ENCODE measurements around the gene HOXA4. TPM values are rescaled to one million over a fixed set of nuclear protein-coding genes. Genes with fewer than 3 reads are reported as not detected.
A peak's percentile ranks its signal among the peaks of the same experiment; 100 is the strongest.

Gene HOXA4
- polyA plus RNA-seq, 6 donors from 2014 or later, result not detected

DNA sequence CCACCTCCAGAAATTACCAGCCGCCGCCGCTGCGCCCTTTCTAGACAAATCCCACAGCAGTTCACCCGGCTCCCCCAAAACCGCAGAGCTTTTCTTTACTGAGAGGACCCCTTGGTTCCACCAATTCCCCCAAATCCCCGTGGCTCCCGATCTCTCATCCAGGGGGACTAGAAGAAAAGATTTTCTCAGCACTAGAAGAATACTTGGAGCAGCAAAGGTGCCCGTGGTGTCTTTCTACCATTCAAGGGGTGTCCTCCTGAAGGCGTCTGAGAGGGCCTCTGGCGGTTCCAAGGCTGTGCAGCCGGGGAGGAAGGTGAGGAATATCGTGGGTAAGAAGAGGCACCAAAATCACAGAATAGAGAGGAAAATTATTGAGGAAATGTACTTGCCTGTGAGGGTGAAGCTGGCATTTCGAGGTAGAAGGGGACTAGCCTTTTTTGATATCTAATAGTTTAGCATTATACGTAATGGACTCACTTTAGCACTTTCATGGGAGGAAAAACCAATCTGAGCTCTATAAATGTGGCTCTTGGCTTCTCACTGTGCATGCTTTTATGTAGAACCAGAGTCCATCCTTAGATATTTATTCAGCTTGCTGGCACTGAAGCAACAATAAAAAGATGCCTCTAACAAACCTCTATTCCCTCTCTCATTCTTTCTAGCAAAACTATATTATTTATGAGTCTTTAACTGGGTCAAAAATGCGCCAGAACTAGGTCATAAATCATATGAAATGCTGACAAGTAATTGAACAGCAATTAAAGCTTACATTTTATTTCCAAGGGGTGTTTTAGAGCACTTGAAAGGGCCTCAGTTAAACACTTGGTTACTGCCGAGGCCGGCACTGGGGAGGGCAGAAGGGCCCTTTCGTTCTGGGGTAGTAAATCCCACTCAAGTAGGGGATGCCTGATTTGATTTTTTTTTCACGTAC is 14.3 kb downstream of the HOXA4 start:
- Mint-ChIP-seq H3K9me3 (no peaks in the 10 kb centered on the region), H3K27ac (no peak overlapping the region), H3K27me3 (peaks cover 0 to 35% (median 7%) of the 10 kb centered on the region in 3 donors), H3K4me1 (no peaks in the 10 kb centered on the region), H3K4me3 (no peak overlapping the region), H3K36me3 (no peaks in the 10 kb centered on the region)
- ATAC-seq (ENCODE audit: low read depth in 2 of 2) (no peak), DNase-seq (no peak)

DNA sequence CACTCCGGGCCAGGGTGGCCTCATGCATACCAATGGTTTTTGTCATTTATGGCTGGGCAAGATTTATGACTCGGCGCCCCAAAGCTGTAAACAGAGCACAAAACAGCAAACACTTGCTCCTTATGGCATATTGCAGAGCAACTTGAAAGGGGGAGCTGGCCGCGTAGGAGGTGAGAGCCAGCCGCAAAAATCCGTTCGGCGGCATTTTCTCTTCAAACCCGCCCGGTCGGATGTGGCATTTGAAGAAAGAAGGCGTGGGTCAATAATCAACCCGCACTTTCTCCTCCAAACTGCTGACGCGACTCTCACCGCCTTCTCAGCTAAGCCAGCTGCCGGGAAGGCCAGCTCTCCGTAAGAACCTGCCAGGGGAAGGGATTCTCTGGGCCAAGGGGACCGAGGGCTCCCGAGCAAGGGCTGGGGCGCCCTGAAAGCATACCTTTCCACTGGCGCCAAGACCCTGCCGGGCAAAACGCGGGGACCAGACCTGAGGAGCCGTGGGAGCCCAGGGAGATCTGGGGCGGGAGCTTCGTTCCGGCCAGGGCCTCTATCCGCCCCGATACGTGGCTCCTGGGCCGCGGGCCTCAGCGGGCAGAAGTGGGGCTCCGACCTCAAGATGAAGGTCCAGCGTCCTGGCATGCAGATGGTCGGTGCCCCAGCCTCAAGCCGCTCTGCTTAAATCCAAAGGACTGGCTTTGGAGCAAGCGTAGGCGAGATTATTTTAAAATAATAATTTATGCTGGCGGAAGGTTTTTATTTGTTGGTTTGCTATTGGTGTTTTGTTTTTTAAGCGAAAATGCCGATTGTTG is 15.1 kb downstream of the HOXA4 start:
- Mint-ChIP-seq H3K27me3 (peaks cover 0 to 41% (median 7%) of the 10 kb centered on the region in 3 donors), H3K36me3 (no peaks in the 10 kb centered on the region), H3K4me3 (no peak overlapping the region), H3K4me1 (no peaks in the 10 kb centered on the region), H3K27ac (peak overlapping the region in 1 of 6 donors; percentile 63), H3K9me3 (no peaks in the 10 kb centered on the region)
- DNase-seq, result no peak
- ATAC-seq (ENCODE audit: low read depth in 2 of 2), result no peak

DNA sequence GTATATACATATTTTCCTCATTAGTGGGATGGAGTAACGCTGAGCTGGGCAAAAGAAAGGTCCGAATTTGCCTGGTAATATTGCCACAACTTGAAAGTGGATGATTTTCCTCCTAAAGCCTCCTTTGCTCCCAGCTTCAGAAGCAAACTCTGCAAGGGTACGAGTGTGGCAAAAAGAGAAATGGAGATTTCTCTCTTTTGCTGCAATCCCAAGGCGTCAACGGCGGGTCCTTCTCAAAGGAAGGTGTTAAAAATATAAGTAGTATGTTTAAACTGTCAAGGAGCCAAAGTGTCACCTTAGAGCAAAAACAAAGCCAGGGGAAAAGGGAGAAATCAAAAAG is 15.7 kb downstream of the HOXA4 start:
- Mint-ChIP-seq H3K4me1 (no peaks in the 10 kb centered on the region), H3K27me3 (peaks cover 0 to 44% (median 7%) of the 10 kb centered on the region in 3 donors), H3K9me3 (no peaks in the 10 kb centered on the region), H3K36me3 (no peaks in the 10 kb centered on the region), H3K27ac (no peak overlapping the region), H3K4me3 (no peak overlapping the region)
- no peak for DNase-seq
- no peak for ATAC-seq (ENCODE audit: low read depth in 2 of 2)

DNA sequence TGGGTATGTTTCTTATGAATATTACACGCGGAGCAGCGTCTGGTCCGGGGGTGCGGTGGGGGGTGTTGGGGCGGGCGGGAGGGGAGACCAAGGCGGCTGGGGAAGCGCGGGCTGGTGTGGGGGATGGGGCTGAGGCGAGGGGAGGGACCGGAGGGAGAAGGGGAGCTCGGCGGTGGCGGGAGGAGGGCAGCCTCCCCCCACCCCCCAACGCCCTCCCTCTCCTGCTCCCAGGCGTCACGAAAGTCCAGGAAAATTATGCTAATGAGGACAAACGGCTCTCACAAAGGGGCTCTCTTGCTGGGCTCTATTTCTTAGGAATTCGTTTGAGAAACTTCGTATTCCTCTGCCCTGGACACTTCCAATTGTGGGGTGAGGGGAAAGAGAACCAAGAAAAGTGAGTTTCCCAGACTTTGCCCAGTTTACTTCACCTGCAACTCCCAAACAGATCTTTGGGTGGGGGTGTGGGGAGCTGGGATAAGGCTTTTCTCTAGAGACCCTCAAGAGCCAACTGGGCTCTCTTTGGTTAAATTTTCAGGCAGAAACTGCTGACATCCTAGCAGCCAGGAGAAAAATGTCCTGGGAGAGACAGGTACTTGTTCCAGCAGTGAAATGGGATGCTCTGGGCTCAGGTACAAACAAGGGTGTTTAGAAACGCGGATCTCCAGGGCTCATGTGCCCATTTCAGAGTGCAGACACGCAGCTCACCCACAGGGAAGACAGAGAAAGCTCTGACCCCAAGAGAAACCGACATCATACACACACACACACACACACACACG is 16.4 kb downstream of the HOXA4 start:
- no peaks in the 10 kb centered on the region for H3K36me3 Mint-ChIP-seq
- H3K27ac Mint-ChIP-seq, result no peak overlapping the region
- peaks cover 0 to 44% (median 7%) of the 10 kb centered on the region in 3 donors for H3K27me3 Mint-ChIP-seq
- no peaks in the 10 kb centered on the region for H3K4me1 Mint-ChIP-seq
- H3K4me3 Mint-ChIP-seq, result no peak overlapping the region
- ATAC-seq (ENCODE audit: low read depth in 2 of 2) (no peak), DNase-seq (no peak)
- no peaks in the 10 kb centered on the region for H3K9me3 Mint-ChIP-seq

DNA sequence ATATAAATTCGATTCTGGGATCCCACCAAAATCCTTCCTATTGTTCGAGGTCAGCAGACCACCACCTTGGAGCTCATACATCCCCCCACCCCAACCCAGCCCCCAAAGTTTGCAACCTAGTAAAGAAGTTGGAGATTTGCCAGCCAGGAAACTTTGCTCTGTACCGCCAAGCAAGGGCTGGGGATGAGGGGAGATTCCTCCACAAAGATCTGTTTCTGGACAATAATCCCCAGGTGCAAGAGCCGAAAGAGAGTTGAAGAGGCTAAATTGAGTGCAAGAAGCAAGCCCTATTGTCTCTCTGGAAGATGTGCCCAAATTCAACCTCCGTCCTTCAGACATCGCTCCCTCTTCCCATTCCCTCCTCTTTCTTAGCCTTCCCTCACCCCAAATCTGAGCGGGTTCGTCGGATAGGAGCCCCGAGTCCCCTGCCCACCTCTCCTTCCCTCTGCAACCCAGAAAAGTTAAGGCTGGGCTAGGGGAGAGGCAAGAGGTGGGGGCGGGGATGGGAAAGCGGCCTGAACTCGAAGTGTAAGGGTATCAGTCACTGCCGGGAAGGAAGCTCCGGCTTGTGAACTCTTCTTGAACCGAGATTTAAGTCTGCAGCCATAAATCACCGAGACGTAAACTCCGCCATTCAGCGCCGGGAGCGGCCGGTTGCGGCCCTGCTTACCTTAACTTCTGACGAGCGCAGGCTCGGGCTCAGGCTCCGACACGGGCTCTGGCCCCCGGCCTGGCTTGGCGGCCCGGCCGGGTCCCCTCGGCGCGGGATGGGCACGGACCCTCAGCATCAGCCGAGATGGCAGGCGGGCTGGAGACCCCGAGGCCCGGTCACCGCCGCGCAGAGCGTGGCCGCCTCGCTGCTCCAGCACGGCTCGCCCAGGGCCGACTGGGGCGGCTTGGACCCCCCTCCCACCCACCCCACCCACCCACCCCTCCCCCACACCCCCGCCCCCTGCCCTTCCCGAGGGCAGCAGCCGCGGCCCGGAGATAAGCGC is 17.3 kb downstream of the HOXA4 start:
- H3K4me1 Mint-ChIP-seq, result no peaks in the 10 kb centered on the region

DNA sequence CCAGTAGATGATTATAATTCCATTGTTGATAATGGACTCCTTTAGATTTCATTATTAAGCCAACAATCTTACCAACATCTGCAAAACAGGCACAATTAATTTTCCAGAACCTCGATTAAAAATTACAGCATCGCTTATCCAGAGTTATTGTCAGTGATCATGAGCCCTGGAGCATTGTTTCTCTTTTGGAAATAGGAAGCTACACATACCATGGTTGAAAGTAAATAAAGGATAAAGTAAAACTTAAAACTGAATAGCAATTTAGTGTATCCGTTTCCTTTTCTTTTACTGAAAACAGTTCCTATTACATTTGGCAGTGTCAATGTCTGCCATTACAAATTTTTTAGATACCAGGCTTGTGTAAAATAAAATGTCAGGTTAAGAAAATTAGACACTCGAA is 18.2 kb downstream of the HOXA4 start:
- Mint-ChIP-seq H3K27me3 (peaks cover 0 to 33% (median 0%) of the 10 kb centered on the region in 3 donors), H3K36me3 (peaks cover 0 to 6% of the 10 kb centered on the region in 2 donors), H3K9me3 (peaks cover 0 to 4% (median 0%) of the 10 kb centered on the region in 7 donors)

More for the DNA sequence above, 17.3 kb downstream of the HOXA4 start:
- Mint-ChIP-seq H3K27me3 (peaks cover 0 to 41% (median 7%) of the 10 kb centered on the region in 3 donors), H3K4me3 (no peak overlapping the region), H3K27ac (no peak overlapping the region), H3K9me3 (no peaks in the 10 kb centered on the region), H3K36me3 (no peaks in the 10 kb centered on the region)
- DNase-seq, result no peak
- ATAC-seq (ENCODE audit: low read depth in 2 of 2), result no peak

DNA sequence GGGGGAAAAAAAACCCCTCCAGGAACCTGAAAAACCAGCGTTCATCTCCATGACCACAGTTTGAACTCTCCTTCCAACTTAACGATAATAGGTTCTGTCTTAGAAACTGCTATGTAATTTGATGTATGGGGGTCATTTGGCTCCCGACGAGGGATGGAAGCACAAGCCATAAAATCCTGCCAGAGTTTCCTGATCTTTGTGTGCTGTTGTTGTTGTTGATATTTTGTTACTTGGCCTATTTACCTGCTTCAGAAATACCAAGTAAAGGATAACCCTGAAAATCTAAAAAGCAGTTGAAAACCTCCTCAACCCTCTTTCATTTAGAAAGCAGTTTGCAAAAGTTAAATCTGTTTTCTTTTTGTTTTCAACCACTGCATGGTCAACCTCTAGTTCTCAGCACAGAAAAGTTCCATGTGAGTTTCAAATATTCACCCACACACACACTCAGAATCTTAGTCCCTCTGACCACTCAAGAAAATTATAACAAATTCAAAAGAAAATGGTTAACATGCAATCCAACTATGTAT is 18.7 kb downstream of the HOXA4 start:
- H3K4me1 Mint-ChIP-seq, result no peaks in the 10 kb centered on the region
- H3K27me3 Mint-ChIP-seq, result peaks cover 0 to 29% (median 0%) of the 10 kb centered on the region in 3 donors
- H3K27ac Mint-ChIP-seq, result no peak overlapping the region
- no peak for ATAC-seq (ENCODE audit: low read depth in 2 of 2)
- H3K36me3 Mint-ChIP-seq, result peaks cover 0 to 8% of the 10 kb centered on the region in 2 donors
- no peak for DNase-seq
- H3K4me3 Mint-ChIP-seq, result no peak overlapping the region
- peaks cover 0 to 4% (median 0%) of the 10 kb centered on the region in 7 donors for H3K9me3 Mint-ChIP-seq

More for the DNA sequence above, 18.2 kb downstream of the HOXA4 start:
- H3K27ac Mint-ChIP-seq, result no peak overlapping the region
- H3K4me3 Mint-ChIP-seq, result no peak overlapping the region
- ATAC-seq (ENCODE audit: low read depth in 2 of 2) (no peak), DNase-seq (no peak)
- H3K4me1 Mint-ChIP-seq, result no peaks in the 10 kb centered on the region

DNA sequence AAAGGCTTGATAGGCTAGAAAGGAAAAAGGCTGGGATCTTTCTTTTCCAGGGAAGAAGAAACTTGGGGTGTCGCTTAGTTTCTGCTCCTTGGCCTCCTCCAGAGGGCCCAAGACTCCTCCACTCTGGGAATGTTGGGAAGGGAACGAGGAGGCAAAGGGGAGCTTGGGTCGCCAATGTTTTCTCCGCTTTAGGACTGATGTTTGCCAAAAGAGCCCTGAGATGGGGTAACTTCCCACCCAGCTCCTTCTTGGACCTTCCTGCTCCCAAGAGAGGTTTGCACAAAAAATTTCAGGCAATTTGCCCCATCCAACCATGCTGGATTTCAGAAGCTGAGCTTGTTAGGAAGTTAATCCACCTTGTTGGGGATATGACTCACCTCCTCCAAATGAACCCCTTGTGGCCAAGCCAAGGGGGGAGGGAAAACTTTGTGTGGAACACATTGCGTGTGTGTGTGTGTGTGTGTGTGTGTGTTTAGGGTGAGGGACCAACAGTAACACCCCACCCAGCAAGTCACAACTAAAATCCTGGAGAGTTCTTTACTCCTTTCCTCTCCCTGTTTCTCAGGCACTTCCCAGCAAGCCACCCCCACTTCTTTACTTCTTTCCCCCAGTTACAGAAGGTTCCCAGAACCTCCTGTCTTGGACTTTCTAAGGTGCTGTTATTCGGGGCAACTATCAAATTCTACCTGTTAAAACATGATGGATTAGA is 19.4 kb downstream of the HOXA4 start:
- ATAC-seq (ENCODE audit: low read depth in 2 of 2), result no peak
- no peaks in the 10 kb centered on the region for H3K4me1 Mint-ChIP-seq
- no peak for DNase-seq
- peaks cover 0 to 4% (median 0%) of the 10 kb centered on the region in 7 donors for H3K9me3 Mint-ChIP-seq
- H3K4me3 Mint-ChIP-seq, result no peak overlapping the region
- H3K36me3 Mint-ChIP-seq, result peaks cover 0 to 8% of the 10 kb centered on the region in 2 donors
- H3K27me3 Mint-ChIP-seq, result peaks cover 0 to 28% (median under 1%) of the 10 kb centered on the region in 3 donors
- H3K27ac Mint-ChIP-seq, result no peak overlapping the region

DNA sequence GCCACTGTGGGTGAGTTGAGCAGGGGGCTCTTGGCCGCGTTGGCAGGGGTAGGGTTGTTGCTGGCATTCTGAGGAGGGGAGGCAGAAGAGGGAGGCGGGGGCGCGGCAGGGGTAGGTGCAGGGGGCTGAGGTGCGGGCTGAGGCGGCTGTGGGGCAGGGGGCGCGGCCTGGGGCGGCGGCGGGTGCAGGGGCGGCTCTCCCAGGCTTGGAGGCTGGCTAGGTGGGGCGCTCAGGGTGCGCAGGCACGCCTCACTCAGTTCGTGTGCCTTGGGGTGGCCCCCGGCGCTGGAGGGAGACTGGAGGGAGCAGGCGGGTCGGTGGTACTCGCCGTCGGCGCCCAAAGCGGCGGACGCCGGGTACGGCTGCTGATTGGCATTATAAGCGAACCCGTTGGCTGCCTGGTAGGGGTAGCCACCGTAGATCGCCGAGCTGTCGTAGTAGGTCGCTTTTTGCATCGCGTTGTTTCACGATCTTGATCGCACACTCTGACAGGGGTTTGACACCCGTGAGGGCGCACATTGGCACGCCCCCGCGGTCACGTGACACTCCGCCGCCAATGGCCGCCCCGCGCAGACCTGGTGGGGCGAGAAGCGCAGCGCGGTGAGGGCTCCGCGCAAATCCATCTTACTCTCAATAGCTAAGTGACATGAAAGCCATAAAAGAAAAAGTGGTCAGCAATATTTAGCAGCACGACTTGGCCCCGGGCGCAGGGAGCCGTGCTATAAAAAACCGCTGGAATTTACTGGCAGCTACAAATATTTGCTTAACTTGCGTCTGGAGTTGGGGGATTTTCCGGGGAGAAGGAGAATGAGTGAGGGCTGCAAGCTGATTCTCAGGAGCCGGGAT is 20.1 kb downstream of the HOXA4 start:
- Mint-ChIP-seq H3K4me1 (no peaks in the 10 kb centered on the region), H3K27ac (no peak overlapping the region), H3K36me3 (peaks cover 0 to 8% of the 10 kb centered on the region in 2 donors), H3K4me3 (peak overlapping the region in 1 of 8 donors; percentile 29), H3K9me3 (peaks cover 0 to 4% (median 0%) of the 10 kb centered on the region in 7 donors), H3K27me3 (peaks cover 3 to 32% (median 6%) of the 10 kb centered on the region in 3 donors)
- ATAC-seq (ENCODE audit: low read depth in 2 of 2) (no peak), DNase-seq (no peak)

DNA sequence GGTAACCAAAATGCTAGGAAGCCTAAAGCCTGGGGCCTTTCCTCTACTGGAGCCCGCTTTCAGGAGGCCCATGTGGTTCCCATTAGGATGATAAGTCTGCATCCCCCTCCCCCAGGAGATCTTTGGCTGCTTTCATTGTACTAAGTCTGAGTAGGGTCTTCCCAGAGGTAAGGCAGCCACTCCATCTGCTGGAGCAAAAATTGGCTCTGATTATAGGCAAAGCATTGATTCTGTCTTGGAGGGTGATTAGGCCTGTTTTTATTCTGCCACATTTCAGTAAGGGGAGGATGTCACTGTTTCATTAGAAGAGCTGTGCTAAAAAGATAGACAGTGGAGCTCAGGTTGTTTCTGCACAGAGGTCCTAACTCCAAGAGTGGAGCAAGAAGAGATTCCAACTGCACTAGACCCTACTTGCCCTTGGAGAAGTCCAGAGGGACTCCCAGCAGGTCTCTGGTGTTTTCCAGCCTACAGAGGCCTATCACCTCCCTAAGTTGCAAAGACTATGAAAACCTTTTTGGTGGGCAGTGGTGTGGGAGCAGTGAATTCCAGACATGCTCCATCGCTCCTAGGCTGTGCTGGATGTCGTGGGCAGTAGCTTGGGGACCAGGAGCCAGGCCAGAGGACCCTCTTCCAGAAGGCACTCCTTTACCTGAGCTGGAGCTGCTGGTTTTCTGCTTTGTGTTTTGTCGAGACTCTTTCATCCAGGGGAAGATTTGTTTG is 20.9 kb downstream of the HOXA4 start:
- ATAC-seq (ENCODE audit: low read depth in 2 of 2), result no peak
- peaks cover 0 to 8% of the 10 kb centered on the region in 2 donors for H3K36me3 Mint-ChIP-seq
- peaks cover 0 to 4% (median 0%) of the 10 kb centered on the region in 7 donors for H3K9me3 Mint-ChIP-seq
- peak overlapping the region in 1 of 8 donors; percentile 29 for H3K4me3 Mint-ChIP-seq
- no peak overlapping the region for H3K27ac Mint-ChIP-seq
- no peaks in the 10 kb centered on the region for H3K4me1 Mint-ChIP-seq
- DNase-seq, result no peak
- H3K27me3 Mint-ChIP-seq, result peaks cover 11 to 38% (median 11%) of the 10 kb centered on the region in 3 donors

Data from naive B cell (primary cell).